SHP77 treated with DMSO at 0.1 percent for 48 hours (cell line): ENCODE data around the gene SMTNL2.
A peak's percentile ranks its signal among the peaks of the same experiment; 100 is the strongest.
"Not testable (repeated sequence)": the region's sequence is repeated elsewhere in the genome, so short reads cannot be mapped to it uniquely, and the experiment has no call there.

Experiments
- DNase-seq: peaks from one replicate; lab custom pipeline; 2025; lab: John Stamatoyannopoulos, UW

SMTNL2 gene

GRCh38 chr17:4585638-4585994, 1.3 kb downstream of the SMTNL2 start:
- DNase-seq: no peak

DNA sequence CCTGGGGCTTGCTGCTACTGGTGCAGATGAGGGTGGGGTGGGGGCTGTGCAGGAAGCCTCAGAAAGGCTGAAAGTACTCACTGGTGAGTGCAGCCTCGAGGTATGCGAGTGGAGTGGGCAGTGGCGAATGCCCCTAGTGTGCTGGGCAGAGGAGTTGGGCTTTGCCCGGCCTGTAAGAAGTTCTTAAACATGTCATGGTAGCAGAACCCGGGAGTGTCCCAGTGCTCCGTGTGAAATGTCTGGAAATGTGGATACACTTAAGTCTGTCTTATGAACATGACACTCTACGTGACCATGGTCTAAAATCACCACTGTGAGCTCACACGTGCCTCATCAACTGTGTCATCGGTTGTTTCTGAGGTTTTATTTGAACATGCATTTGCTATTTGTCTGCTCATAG, 1.7 kb downstream of the SMTNL2 start:
- peak; percentile 22 for DNase-seq

- DNase-seq: no peak
Measured at GRCh38 chr17:4587195-4587594, 2.9 kb downstream of the SMTNL2 start.

DNA sequence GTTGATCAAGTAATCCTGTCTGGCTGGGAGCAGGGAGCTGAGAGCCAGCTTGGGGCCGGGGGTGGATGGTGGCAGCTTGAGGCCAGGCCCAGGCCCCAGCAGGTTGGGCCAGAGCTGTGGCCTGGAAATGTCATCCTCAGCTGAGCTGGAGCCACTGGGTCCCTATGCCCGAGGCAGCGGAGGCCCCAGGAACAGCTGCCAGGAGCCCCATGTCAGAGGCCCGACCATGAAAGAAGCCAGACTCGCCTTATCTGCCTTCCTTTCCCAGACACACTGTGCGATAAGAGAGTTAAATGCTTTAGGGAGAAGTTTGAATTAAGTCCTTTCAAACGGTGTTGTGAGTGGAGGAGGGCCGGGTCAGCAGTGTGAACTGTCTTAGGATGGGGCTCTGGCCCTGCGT, 3.5 kb downstream of the SMTNL2 start:
- DNase-seq: no peak

GRCh38 chr17:4588391-4588790, 4.1 kb downstream of the SMTNL2 start:
- DNase-seq: no peak

GRCh38 chr17:4588898-4589625, 4.7 kb downstream of the SMTNL2 start:
- DNase-seq: no peak

GRCh38 chr17:4590042-4590441, 5.7 kb downstream of the SMTNL2 start:
- not testable (repeated sequence) for DNase-seq

DNA sequence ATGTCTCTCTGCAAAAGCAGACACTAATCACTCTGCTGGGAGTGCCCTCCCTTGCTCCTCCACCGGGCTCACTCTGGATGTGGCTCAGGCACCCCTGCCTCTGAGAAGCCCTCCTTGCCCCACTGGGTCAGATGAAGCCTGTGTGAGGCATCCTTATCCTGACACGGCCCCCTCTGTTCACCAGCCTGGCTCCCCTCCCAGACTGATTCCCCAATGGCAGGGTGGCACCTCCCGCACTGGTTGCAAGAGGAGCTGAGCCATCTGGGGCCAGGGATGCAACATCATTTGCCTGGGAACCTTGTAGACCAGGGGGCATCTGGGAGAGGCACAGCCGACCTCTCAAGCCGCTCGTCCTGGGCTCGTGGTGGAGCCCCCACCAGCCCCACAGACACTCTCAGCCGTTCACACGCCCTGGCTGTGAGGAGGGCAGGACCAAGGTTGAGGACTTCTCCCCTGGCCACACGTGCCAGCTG, 6.7 kb downstream of the SMTNL2 start:
- DNase-seq: no peak

DNA sequence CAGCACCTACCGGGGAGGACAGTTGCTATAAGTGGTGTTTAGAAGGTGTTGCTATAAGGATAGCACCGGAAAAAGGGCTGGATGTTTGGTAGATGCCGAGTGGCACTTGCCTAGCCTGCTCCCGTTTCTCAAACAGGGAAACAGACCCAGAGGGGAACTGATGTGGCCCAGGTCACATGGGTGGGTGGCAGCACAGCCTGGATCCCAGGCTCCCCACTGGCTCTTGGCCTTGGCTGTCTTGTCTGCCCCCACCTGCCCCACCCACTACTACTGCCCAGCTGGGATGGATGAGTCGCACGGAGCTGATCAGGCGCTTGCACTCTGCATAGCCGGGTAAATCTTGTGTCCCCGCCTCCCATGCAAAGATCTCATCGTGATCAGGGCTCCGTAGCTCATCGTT, 7.2 kb downstream of the SMTNL2 start:
- DNase-seq: no peak

GRCh38 chr17:4592240-4593005, 8.1 kb downstream of the SMTNL2 start:
- DNase-seq: no peak

DNA sequence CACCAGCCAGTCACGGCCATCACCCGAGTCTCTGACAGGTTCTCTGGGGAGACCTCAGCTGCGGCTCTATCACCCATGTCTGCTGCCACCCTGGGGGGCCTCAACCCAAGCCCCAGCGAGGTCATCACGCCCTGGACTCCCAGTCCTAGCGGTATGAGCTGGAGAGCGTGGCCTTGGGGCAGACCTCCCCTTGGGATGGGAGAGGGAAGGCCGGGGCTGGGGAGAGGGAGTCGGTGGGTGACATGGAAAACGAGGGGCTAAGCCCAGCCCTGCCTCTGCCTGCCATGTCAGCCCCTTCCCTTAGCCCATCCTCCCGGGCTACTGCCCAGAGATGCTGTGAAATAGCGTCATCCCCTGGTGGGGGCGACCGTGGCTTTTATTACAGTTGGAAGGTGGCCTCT, 8.7 kb downstream of the SMTNL2 start:
- no peak for DNase-seq

DNA sequence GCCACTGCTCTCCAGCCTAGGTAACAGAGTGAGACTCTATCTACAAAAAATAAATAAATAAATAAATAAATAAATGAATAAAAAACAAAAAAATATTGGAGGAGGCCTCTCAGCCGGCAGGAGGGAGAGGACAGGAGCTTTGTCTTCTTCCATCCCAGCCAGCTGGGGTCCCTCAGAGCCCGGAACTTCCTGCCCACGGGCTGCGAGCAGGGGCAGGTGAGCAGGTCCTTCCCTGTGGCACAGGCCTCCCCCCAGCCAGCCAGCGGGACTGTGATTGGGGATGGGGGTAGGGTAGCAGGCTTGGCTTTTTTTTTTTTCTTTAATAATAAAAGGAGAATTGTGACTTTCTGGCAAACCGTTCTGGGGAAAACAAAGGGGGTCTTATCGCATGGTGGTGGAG, 10.1 kb downstream of the SMTNL2 start:
- DNase-seq: no peak

DNA sequence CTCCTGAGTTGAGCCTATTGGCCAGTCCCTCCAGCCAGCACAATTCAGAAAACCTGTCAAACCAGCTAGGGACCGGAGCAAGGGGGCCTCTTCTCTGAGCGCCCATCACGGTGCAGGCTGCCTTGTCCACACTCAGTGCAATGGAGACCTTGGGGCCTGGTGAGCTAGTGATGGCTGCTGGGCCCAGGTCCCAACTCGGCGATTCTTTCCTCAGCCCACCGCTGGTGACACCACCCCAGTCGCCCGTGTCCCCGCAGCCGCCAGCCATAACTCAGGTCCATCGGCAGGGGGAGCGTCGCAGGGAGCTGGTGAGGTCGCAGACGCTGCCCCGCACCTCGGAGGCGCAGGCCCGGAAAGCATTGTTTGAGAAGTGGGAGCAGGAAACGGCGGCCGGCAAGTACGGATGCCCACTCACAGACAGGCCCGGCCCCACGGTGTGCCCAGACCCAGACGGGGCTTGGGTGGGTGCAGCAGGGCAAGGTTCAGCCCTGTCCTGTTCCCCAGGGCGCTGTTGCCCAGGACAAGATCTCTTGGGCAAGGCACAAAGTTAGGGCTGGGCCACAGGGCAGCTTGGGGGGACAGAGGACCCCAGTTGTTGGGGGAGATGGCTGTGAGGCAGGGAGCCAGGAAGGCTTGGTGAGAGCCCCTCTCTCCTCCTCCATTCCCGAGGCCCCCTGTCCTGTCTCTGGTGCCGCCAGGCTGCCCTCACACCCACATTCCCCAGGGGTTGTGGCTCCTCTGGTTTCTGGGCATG, 10.8 kb downstream of the SMTNL2 start:
- no peak for DNase-seq

DNA sequence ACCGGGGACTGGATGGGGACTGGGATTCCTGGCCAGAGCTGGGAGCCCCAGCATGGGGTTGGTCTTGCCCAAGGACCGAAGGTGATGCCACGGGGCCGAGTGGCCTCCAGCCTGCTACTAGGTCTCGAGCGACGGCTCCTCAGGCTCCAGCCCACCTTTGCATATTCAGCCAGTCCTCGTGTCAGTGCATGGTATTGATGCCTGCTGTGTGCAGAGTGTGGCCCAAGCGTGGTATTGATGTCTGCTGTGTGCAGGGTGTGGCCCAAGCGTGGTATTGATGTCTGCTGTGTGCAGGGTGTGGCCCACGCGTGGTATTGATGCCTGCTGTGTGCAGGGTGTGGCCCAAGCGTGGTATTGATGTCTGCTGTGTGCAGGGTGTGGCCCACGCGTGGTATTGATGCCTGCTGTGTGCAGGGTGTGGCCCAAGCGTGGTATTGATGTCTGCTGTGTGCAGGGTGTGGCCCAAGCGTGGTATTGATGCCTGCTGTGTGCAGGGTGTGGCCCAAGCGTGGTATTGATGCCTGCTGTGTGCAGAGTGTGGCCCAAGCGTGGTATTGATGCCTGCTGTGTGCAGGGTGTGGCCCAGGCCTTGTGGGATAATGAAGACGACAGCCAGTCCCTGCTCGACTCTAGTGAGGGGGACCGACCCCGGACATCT, 11.5 kb downstream of the SMTNL2 start:
- not testable (repeated sequence) for DNase-seq

- no peak for DNase-seq
Measured at GRCh38 chr17:4596636-4597380, 12.5 kb downstream of the SMTNL2 start.

- no peak for DNase-seq
Measured at GRCh38 chr17:4597975-4598374, 13.6 kb downstream of the SMTNL2 start.

- DNase-seq: no peak
Measured at GRCh38 chr17:4598776-4599504, 14.6 kb downstream of the SMTNL2 start.

DNA sequence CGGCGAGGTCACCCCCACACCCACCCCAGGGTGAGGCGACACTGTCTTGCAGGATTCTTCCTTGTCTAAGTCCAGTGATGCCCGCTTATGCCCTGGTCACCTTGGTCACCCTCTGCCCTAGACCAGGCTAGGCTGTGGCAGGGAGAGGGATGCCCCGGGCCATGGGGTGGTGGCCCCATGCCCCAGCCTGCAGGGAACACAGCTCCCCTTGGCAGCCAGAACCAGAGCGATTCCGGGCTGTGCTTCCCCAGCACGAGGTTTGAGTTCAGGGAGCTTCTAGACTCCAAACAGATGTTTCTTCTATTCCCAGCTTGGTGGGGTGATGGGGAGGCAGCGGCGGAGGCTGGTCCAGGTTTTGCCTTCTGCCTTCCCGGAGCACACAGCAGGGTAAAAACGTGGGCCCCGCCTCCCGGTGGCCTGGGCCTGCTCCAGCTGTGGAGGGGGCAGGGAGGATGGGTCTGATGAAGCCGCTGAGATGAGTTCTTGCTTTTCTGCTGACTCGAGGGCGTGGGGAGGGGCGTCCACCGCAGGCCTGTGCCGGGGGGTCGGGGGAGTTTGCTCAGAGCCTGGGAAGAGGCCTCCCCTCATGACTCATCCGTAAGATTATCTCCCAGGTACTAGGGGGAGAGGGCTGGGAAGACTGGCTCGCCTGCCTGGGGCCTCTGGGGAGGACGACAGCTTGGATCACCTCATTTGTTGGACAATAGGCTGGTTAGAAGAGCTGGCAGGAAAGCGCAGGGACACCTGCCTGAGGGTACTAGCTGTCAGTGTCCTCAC, 15.4 kb downstream of the SMTNL2 start:
- peak; percentile 21 for DNase-seq

- DNase-seq: no peak
Measured at GRCh38 chr17:4600563-4600962, 16.2 kb downstream of the SMTNL2 start.

DNA sequence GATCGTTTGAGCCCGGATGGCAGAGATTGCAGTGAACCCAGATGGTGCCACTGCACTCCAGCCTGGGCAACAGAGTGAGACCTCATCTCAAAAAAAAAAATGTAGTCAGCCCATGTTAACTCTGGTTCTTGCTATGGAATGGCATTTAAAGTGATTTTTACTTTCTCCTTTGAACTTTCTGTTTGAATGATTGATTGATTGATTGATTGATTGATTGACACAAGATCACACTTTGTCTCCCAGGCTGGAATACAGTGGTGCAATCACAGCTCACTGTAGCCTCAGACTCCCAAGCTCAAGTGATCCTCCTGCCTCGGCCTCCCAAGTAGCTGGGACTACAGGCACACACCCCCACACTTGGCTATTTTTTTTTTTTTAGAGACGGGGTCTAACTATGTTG, 17.0 kb downstream of the SMTNL2 start:
- DNase-seq: no peak
